Measurements from ENCODE around the gene COG7. TPM values are rescaled to one million over a fixed set of nuclear protein-coding genes. Genes with fewer than 3 reads are reported as not detected.

The COG7 gene
- total and polyA plus RNA-seq, 2 of the 13 experiments (the other 11 are each of a cell fraction or from before 2014, with no cell fraction given): 12.6 to 54.5 TPM

GRCh38 chr16:23452572-23453337 is at the start of gene COG7 (continued):
- TF ChIP-seq NFE2 (CRISPR knock-in tag; IDR thresholded peaks at IDR 0.05) (peak; percentile 52; the same call in 1 of the 2 replicates), GTF2F1 (IDR thresholded peaks at IDR 0.05; ENCODE audit: low read length) (no peak), MEIS1 (CRISPR knock-in tag; IDR thresholded peaks at IDR 0.05; ENCODE audit: borderline replicate concordance) (peak; percentile 97), RBM22 (optimal IDR thresholded peaks at IDR 0.05; ENCODE audit: low read length) (peak; percentile 77), NFE2L2 (IDR thresholded peaks at IDR 0.05; ENCODE audit: low read length) (peak; percentile 1; the same call in 1 of the 2 replicates), SP2 (CRISPR knock-in tag; IDR thresholded peaks at IDR 0.05) (peak; percentile 35; the same call in 1 of the 2 replicates), POLR2AphosphoS5 (IDR thresholded peaks at IDR 0.05; ENCODE audit: low read depth, low read length) (peak; percentile 97), PHF8 (CRISPR knock-in tag; IDR thresholded peaks at IDR 0.05) (peak; percentile 100), MED1 (CRISPR knock-in tag; IDR thresholded peaks at IDR 0.05) (peak; percentile 82; the same call in 1 of the 2 replicates), ZNF253 (CRISPR knock-in tag; IDR thresholded peaks at IDR 0.05; ENCODE audit: borderline replicate concordance) (peak; percentile 88; the same call in 1 of the 2 replicates), HMGXB4 (CRISPR knock-in tag; IDR thresholded peaks at IDR 0.05; ENCODE audit: borderline replicate concordance in 1 of 2, low read depth in 1 of 2) (peak; percentile 98 to 99), DRAP1 (CRISPR knock-in tag; IDR thresholded peaks at IDR 0.05) (peak; percentile 87), TEAD2 (CRISPR knock-in tag; IDR thresholded peaks at IDR 0.05) (peak; percentile 76; the same call in 1 of the 2 replicates), SCMH1 (CRISPR knock-in tag; IDR thresholded peaks at IDR 0.05; ENCODE audit: borderline replicate concordance) (no peak), ZNF441 (CRISPR knock-in tag; IDR thresholded peaks at IDR 0.05; ENCODE audit: borderline replicate concordance) (peak; percentile 70; the same call in 1 of the 2 replicates), ZNF513 (CRISPR knock-in tag; conservative IDR thresholded peaks at IDR 0.05) (peak; percentile 89; the same call in 1 of the 2 replicates), LRRFIP1 (CRISPR knock-in tag; conservative IDR thresholded peaks at IDR 0.05) (0 out of 2 replicates have a peak, but pooled peaks have one; percentile 21), ZNF331 (CRISPR knock-in tag; IDR thresholded peaks at IDR 0.05) (peak; percentile 89), TARDBP (CRISPR knock-in tag; IDR thresholded peaks at IDR 0.05) (peak; percentile 93), RBM39 (IDR thresholded peaks at IDR 0.05; ENCODE audit: low read depth, low read length, poor library complexity, severe bottlenecking) (no peak), ZBTB7A (CRISPR knock-in tag; IDR thresholded peaks at IDR 0.05) (peak; percentile 99), ZBTB14 (CRISPR knock-in tag; IDR thresholded peaks at IDR 0.05) (peak; percentile 27; the same call in 1 of the 2 replicates)

Data from HepG2 (cell line).